Iris pigment epithelial cell (primary cell): ENCODE results near the gene LRRC30.

Experiments used
- DNase-seq: peaks from one replicate; pipeline ENCODE4 v3.0.0-alpha.2; 2011; ENCODE audit warnings: low read depth

The LRRC30 gene

GRCh38 chr18:7237673-7238272 lies 6.9 kb downstream of the LRRC30 start:
- DNase-seq, result no peak

- DNase-seq, result no peak
Measured at GRCh38 chr18:7242926-7243325, 12.0 kb downstream of the LRRC30 start.

GRCh38 chr18:7248877-7249276 lies 18.0 kb downstream of the LRRC30 start:
- DNase-seq, result no peak

DNA sequence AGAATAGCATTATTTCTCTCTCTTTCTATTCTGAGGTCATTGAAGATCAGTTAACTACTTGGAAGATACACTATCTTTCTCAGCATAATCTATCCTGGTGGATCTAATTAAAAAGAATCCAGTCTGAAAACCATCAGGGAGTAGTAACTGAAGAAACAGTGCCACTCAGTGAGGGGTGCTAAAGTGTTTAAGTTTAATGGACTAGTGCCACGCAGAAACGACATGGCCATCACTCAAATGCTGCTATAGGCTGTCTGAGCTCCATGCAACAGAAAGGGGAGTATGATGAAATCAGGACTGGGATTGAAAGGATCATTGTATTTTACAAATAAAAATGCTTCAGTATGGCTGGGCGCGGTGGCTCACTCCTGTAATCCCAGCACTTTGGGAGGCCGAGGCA lies 23.3 kb downstream of the LRRC30 start:
- no peak for DNase-seq

DNA sequence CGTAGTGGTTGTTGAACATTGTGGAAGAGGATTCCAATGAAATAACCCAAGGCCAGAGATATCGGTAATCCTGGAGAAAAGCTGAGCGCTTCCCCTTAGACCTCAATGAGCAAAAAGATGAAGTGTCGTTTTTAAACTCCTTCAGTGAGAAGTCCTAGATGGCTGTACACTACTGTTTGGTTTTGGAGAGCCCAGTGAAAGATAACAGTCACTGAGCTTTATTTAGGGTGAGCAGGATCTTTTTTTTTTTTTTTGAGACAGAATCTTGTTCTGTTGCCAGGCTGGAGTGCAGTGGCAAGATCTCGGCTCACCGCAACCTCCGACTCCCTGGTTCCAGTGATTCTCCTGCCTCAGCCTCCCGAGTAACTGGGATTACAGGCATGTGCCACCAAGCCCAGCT lies 24.2 kb downstream of the LRRC30 start:
- no peak for DNase-seq

GRCh38 chr18:7255643-7256042 lies 24.8 kb downstream of the LRRC30 start:
- no peak for DNase-seq

DNA sequence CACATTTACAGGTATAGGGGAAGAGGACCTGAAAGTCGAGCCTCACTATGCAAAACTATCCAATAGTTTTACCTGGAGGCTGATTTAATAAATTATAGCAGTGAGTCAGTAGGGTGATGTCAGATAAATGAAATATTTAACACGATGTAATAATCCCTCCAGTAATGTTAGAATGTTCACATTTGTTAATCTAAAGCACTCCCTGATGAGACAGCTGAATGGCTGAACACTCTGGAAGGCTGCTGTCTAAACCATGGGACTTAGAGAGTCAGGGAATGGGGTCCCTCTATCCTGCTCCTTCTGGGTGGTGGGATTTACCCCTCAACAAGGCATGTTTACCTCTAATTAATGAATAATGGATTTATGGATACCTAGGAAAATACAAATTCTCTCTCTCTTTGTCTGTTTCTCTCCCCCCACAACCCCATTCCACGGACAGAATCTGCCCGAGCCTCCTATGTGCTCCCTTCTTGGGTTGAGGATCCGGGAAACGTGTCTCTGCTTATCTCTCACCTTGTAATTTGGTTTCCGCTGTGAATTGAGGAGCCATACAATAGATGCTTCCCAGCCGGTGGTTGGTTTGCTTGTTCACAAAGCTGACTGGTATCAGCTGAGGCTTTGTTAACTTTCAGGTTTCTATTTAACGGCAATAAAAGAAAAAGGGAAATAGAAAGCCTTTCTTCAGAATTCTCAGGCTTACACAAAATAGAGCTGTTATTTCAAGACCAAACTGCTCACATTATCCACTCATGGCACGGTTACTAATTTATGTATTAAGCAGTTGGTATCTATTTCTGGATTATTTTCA lies 25.9 kb downstream of the LRRC30 start:
- DNase-seq, result no peak

GRCh38 chr18:7257426-7257740 lies 26.5 kb downstream of the LRRC30 start:
- no peak for DNase-seq

GRCh38 chr18:7259475-7259874 lies 28.6 kb downstream of the LRRC30 start:
- no peak for DNase-seq

GRCh38 chr18:7261199-7261598 lies 30.3 kb downstream of the LRRC30 start:
- no peak for DNase-seq

GRCh38 chr18:7267973-7268372 lies 37.1 kb downstream of the LRRC30 start:
- no peak for DNase-seq

DNA sequence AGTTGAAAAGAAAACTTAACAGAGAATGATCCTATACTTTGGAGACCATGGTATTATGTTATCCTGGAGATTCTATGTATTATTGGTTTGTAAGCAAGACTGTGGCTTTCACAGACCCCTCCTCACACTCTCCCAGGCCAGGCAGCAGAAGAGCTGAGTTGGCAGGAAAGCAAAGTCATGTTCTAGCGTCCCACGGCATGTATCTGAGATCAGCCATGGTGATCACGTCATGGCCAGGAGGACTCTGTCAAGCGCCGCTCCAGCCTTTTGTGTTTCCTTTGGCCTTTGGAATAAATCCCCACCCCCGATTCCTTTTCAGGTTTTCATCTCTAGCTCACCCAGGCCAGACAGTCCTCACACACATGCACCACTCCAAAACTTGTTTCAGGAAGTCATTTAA lies 39.1 kb downstream of the LRRC30 start:
- no peak for DNase-seq

DNA sequence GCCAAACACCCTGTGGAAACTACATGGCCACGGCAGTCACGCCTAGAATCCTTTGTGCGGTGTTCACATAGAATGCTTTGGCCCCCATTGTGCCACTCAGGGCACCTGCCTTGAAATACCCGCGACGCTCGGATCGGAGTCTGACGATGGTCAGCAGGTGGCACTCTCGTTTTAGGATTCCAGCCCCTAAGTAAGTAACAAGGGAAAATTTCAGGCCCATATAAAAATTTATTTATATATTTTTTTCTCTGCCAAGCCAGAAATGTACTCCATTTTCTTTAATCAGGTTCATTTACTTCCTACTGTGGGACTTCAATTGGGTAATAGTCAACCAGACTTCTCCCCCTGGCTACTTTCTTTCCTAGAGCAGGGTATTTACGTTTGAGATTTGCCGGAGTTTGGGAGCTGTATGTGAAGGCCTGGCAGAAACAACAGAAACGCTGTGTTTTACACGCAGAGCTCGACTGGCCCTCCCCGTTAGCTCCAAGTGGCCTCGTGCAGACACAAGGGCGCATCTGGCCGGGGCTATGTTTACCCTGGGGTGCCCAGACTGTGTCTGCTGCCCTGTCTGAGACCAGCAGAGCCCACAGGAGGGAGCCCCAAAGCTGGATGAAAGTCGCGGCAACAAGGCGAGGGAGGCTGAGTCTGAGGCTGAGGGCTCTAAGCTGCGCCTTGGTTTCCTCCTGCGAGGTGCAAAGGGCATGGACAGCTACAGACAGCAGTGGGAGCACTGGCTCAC lies 41.6 kb downstream of the LRRC30 start:
- peak; percentile 83 for DNase-seq

DNA sequence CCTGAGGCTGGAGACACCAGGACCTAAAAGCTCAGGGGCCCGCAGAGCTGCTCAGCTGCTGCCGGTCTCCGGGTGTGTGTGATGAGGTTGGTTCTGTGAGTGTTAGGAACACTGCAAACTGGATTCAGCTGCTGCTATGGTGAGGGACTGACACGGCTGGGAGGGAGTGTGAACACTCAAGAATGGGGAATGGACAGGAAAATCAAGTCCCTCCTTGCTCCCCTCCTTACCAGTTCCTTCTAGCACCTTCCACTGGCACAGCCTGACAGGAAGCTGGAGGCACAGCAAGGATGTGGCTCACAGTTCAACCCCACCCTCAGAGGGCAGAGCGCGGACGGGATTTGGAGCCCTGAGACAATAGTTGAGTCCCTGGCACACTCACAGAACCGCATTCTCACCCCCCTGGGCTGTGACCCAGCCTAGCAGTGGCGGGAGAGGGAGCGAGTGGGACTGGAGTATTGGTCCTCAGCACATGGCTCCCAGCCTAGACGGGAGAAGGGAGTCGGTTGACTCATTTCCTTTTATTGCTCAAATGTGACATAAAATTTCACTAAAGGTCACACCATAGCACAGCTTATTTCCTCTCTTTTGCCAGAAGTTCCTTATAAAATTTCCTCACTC lies 42.5 kb downstream of the LRRC30 start:
- peak; percentile 77 for DNase-seq

GRCh38 chr18:7281579-7281978 lies 50.7 kb downstream of the LRRC30 start:
- DNase-seq, result no peak
